Body of pancreas (tissue), 4 donors: ENCODE measurements around the gene MRPL16. TPM values are rescaled to one million over a fixed set of nuclear protein-coding genes. Genes with fewer than 3 reads are reported as not detected.

ENCODE experiments used
- ATAC-seq: fragments of 150-250 bp; one replicate; pipeline ENCODE4 v1.9.1; 2016
- DNase-seq, 4 donors: peaks; one replicate each; pipeline ENCODE4 v3.0.0-alpha.2; 2019
- H3K27ac ChIP-seq, 4 donors: fragments of 200-600 bp; sonication (generic); 1 replicate in 3 of 4; 2 replicates in 1 of 4; pipeline versions ENCODE4 v1.5.1 to v1.6.1; 2016 to 2019; ENCODE audit warnings: mild to moderate bottlenecking in 1 of 4, mixed read lengths in 1 of 4, moderate library complexity in 1 of 4
- H3K27me3 ChIP-seq, 2 donors: fragments of 200-600 bp; sonication (generic); one replicate each; pipeline ENCODE4 v1.6.0; 2016; ENCODE audit warnings: mild to moderate bottlenecking in 1 of 2
- H3K36me3 ChIP-seq, 2 donors: fragments of 200-600 bp; sonication (generic); replicated peaks in 1 of 2; 2 replicates each; pipeline ENCODE4 v1.5.1; 2016; ENCODE audit warnings: low read depth in 2 of 2; ENCODE audit not compliant: insufficient read depth in 1 of 2
- H3K4me1 ChIP-seq: fragments of 200-600 bp; sonication (generic); one replicate; pipeline ENCODE4 v1.6.0; 2016
- H3K4me3 ChIP-seq, 2 donors: fragments of 200-600 bp; sonication (generic); 1 replicate in 1 of 2; 2 replicates in 1 of 2; pipeline ENCODE4 v1.5.1; 2016 to 2019
- H3K9me3 ChIP-seq, 3 donors: fragments of 200-600 bp; sonication (generic); 1 replicate in 2 of 3; 2 replicates in 1 of 3; pipeline ENCODE4 v1.5.1; 2016
- CTCF ChIP-seq, 7 experiments: fragments of 450-650 bp in 4 of 7; fragments of 200-600 bp in 3 of 7; sonication (generic) in 3 of 7; IDR thresholded peaks; one replicate each; pipeline ENCODE4 v1.5.1; 2016 to 2019; ENCODE audit warnings: antibody characterized with exemption in 7 of 7
- POLR2A ChIP-seq, 3 donors: fragments of 450-650 bp; IDR thresholded peaks; one replicate each; pipeline ENCODE4 v1.6.1; 2016; ENCODE audit warnings: antibody characterized with exemption in 3 of 3, mild to moderate bottlenecking in 2 of 3
- WGBS, 2 donors: methylation state at CpG; one replicate each; pipeline ENCODE4 v1.1.5; 2017; 5-methylcytosine and 5-hydroxymethylcytosine counted together
- intact Hi-C: fragments of 100-400 bp; cut with DNase I; formaldehyde crosslinking; loops from one replicate; pipeline ENCODE4 v1.15.1; 2023
- total RNA-seq, 2 donors: library from RNA; depleted of rRNA; stranded (reverse); fragments of >200 nt; gene quantifications; one replicate each; pipeline ENCODE4 v1.1.0, GENCODE V29; 2016

The MRPL16 gene
- total RNA-seq, 2 donors from 2014 or later, result 29.7 to 31.1 TPM

GRCh38 chr11:59813364-59813763 lies 2.8 kb upstream of the MRPL16 start:
- no peak for ATAC-seq
- Histone ChIP-seq H3K9me3 (no peaks in the 10 kb centered on the region), H3K27ac (no peak overlapping the region), H3K27me3 (no peaks in the 10 kb centered on the region), H3K36me3 (no peaks in the 10 kb centered on the region), H3K4me3 (no peak overlapping the region), H3K4me1 (peaks cover 8% of the 10 kb centered on the region)
- no peak for TF ChIP-seq POLR2A (IDR thresholded peaks at IDR 0.05)
- no peak for TF ChIP-seq CTCF (IDR thresholded peaks at IDR 0.05)
- DNase-seq, result no peak
- WGBS, 2 donors, result 90 to 94% methylated on average over 1 of the region's 1 CpG
- intact Hi-C loops, result no loop called here

- Histone ChIP-seq H3K36me3 (no peaks in the 10 kb centered on the region), H3K9me3 (no peaks in the 10 kb centered on the region), H3K4me1 (peaks cover 8% of the 10 kb centered on the region), H3K27me3 (no peaks in the 10 kb centered on the region), H3K4me3 (no peak overlapping the region), H3K27ac (no peak overlapping the region)
- 63 to 95% methylated on average over 2 of the region's 2 CpGs for WGBS, 2 donors
- TF ChIP-seq POLR2A (IDR thresholded peaks at IDR 0.05), result no peak
- no peak for TF ChIP-seq CTCF (IDR thresholded peaks at IDR 0.05)
- DNase-seq (no peak), ATAC-seq (no peak)
- intact Hi-C loops, result no loop called here
Measured at GRCh38 chr11:59812220-59812619, 1.6 kb upstream of the MRPL16 start.

GRCh38 chr11:59810911-59811259 lies 307 bp upstream of the MRPL16 start:
- peak overlapping the region in 3 of 4 donors; percentile 79 to 92 (median 89) for H3K27ac ChIP-seq
- TF ChIP-seq POLR2A (IDR thresholded peaks at IDR 0.05), result no peak
- no peak for TF ChIP-seq CTCF (IDR thresholded peaks at IDR 0.05)
- H3K9me3 ChIP-seq, result no peaks in the 10 kb centered on the region
- peaks cover 0 to 3% of the 10 kb centered on the region in 2 donors for H3K36me3 ChIP-seq
- 8 to 11% methylated on average over 8 of the region's 8 CpGs for WGBS, 2 donors
- peak overlapping the region in 1 of 2 donors; percentile 82 for H3K4me3 ChIP-seq
- no peaks in the 10 kb centered on the region for H3K27me3 ChIP-seq
- ATAC-seq, result no peak
- peaks cover 8% of the 10 kb centered on the region for H3K4me1 ChIP-seq
- intact Hi-C loops, result no loop called here
- DNase-seq, result no peak

GRCh38 chr11:59807047-59807610 lies 3.4 kb downstream of the MRPL16 start:
- 75 to 88% methylated on average over 1 of the region's 1 CpG for WGBS, 2 donors
- Histone ChIP-seq H3K9me3 (no peaks in the 10 kb centered on the region), H3K4me3 (no peak overlapping the region), H3K27me3 (no peaks in the 10 kb centered on the region), H3K4me1 (peaks cover 10% of the 10 kb centered on the region), H3K36me3 (peaks cover 0 to 10% of the 10 kb centered on the region in 2 donors), H3K27ac (no peak overlapping the region)
- no peak for ATAC-seq
- TF ChIP-seq CTCF (IDR thresholded peaks at IDR 0.05) (no peak), POLR2A (IDR thresholded peaks at IDR 0.05) (no peak)
- intact Hi-C loops, result no loop called here
- no peak for DNase-seq

GRCh38 chr11:59804061-59804460 lies 6.5 kb downstream of the MRPL16 start:
- ATAC-seq (no peak), DNase-seq (no peak)
- no peak for TF ChIP-seq CTCF (IDR thresholded peaks at IDR 0.05)
- no peak for TF ChIP-seq POLR2A (IDR thresholded peaks at IDR 0.05)
- Histone ChIP-seq H3K9me3 (no peaks in the 10 kb centered on the region), H3K27me3 (no peaks in the 10 kb centered on the region), H3K4me3 (no peak overlapping the region), H3K27ac (no peak overlapping the region), H3K4me1 (peaks cover 5% of the 10 kb centered on the region), H3K36me3 (peaks cover 4 to 13% of the 10 kb centered on the region in 2 donors)
- intact Hi-C loops, result loop anchor here (5.0 kb wide), 1 partner anchor 52 kb away; no protein-coding TSS in a partner anchor
- 88 to 91% methylated on average over 2 of the region's 2 CpGs for WGBS, 2 donors
